Heart left ventricle (tissue), 16 donors: ENCODE data around the gene ANKRD53. TPM values are rescaled to one million over a fixed set of nuclear protein-coding genes. Genes with fewer than 3 reads are reported as not detected.
A peak's percentile ranks its signal among the peaks of the same experiment; 100 is the strongest.
"Not testable (repeated sequence)": the region's sequence is repeated elsewhere in the genome, so short reads cannot be mapped to it uniquely, and the experiment has no call there.

Source experiments
- ATAC-seq, 4 donors: fragments of 200-7000 bp; cut with Tn5 transposase; one replicate each; pipeline ENCODE4 v1.9.1; 2020 to 2022; ENCODE audit warnings: moderate library complexity in 4 of 4, mild to moderate bottlenecking in 3 of 4, moderate number of reproducible peaks in 1 of 4
- DNase-seq, 5 donors: peaks; one replicate each; pipeline ENCODE4 v3.0.0-alpha.2; 2020
- H3K27ac ChIP-seq, 12 donors: fragments of 200-600 bp; sonication (generic) in 4 of 12; one replicate each; pipeline versions ENCODE4 v1.5.0 to v1.8.0; 2016 to 2022; ENCODE audit warnings: mild to moderate bottlenecking in 2 of 12
- H3K27me3 ChIP-seq, 9 donors: fragments of 200-600 bp; sonication (generic) in 2 of 9; one replicate each; pipeline versions ENCODE4 v1.5.1 to v1.8.0; 2016 to 2022; ENCODE audit warnings: mild to moderate bottlenecking in 3 of 9
- H3K36me3 ChIP-seq, 9 donors: fragments of 200-600 bp; sonication (generic) in 2 of 9; one replicate each; pipeline versions ENCODE4 v1.5.0 to v1.8.0; 2018 to 2022; ENCODE audit warnings: mild to moderate bottlenecking in 2 of 9
- H3K4me1 ChIP-seq, 12 donors: fragments of 200-600 bp; sonication (generic) in 4 of 12; one replicate each; pipeline versions ENCODE4 v1.5.0 to v1.8.0; 2016 to 2022; ENCODE audit warnings: mild to moderate bottlenecking in 3 of 12
- H3K4me3 ChIP-seq, 12 donors: fragments of 200-600 bp; sonication (generic) in 4 of 12; one replicate each; pipeline versions ENCODE4 v1.5.0 to v1.8.0; 2017 to 2022; ENCODE audit warnings: mild to moderate bottlenecking in 9 of 12, moderate library complexity in 4 of 12
- H3K9me3 ChIP-seq, 12 donors: fragments of 200-600 bp; sonication (generic) in 4 of 12; one replicate each; pipeline versions ENCODE4 v1.5.0 to v1.8.0; 2016 to 2022; ENCODE audit warnings: mild to moderate bottlenecking in 1 of 12
- POLR2A ChIP-seq, 2 donors: fragments of 450-650 bp; IDR thresholded peaks; one replicate each; pipeline ENCODE4 v1.6.1; 2017; ENCODE audit warnings: antibody characterized with exemption in 2 of 2, mild to moderate bottlenecking in 2 of 2, moderate library complexity in 2 of 2
- WGBS, 4 donors: extraction: QIAGEN DNeasy Blood & Tissue Kit in 2 of 4; methylation state at CpG; one replicate each; pipeline versions ENCODE4 v1.1.5 to v1.1.7; 2013 to 2018; 5-methylcytosine and 5-hydroxymethylcytosine counted together
- intact Hi-C, 10 donors: fragments of 100-400 bp; cut with DNase I; formaldehyde crosslinking; loops; one replicate each; pipeline versions ENCODE4 v1.11.1 to v1.14.2; 2022
- polyA plus RNA-seq, 2 donors: library from polyadenylated mRNA; stranded (reverse); fragments of 200-250 nt; gene quantifications; one replicate each; pipeline ENCODE4 v1.2.3, GENCODE V29; 2013
- total RNA-seq, 9 donors: library from RNA; depleted of rRNA in 2 of 9; stranded (reverse); fragments of >200 nt in 2 of 9; fragmentation: NEBNext Ultra II Directional in 3 of 9; extraction: Animal tissue kit (Norgen Biotek cat#: 25700) in 3 of 9; gene quantifications; one replicate each; pipeline versions ENCODE4 v1.1.0 to v1.2.4, GENCODE V29; 2016 to 2023
- TF ChIP-seq, protein P1 (sequence below), 12 donors: fragments of 200-600 bp; sonication (generic) in 4 of 12; IDR thresholded peaks; one replicate each; pipeline versions ENCODE4 v1.5.0 to v1.8.0; 2018 to 2022; ENCODE audit warnings: antibody characterized with exemption in 12 of 12, mild to moderate bottlenecking in 5 of 12
- donor health status: ischemic (EF 13 %, LVEDD 7.1; RV severe dilation, severe dysfunction).
- donor health status: healthy with polysubstance abuse.
- donor health status: DM: no; HTN: yes; CAD: no.
- donor health status: DM: no; HTN: no; CAD: no.
- donor health status: ischemic (EF 25% LVEDD 6.9; RV normal size, moderate dysfunction).
- donor health status: ischemic (EF 25% LVEDD 5.7; RV mildly dilated, moderate dysfunction).
- donor health status: healthy.
- donor health status: DM: yes; HTN: yes; CAD: no.
- donor health status: ischemic (EF 35%, LVEDD 5.7; RV mildly dilated, moderate dysfunction).
- donor health status: nonischemic (EF 11% LVEDD 7.7; RV severe dilation, severe dysfunction).
- donor health status: DM: yes; HTN: yes; CAD: no.
- donor health status: PGD.
- donor health status: ischemic (EF 29% LVEDD 5.4; RV normal size, mild dysfunction).
- donor health status: nonischemic (EF 23%, LVEDD 6.1; RV moderate dilation, normal function).

ANKRD53 gene
- total and polyA plus RNA-seq, 11 donors: 0.28 to 1.8 (median 0.44) TPM; not detected in 2

DNA sequence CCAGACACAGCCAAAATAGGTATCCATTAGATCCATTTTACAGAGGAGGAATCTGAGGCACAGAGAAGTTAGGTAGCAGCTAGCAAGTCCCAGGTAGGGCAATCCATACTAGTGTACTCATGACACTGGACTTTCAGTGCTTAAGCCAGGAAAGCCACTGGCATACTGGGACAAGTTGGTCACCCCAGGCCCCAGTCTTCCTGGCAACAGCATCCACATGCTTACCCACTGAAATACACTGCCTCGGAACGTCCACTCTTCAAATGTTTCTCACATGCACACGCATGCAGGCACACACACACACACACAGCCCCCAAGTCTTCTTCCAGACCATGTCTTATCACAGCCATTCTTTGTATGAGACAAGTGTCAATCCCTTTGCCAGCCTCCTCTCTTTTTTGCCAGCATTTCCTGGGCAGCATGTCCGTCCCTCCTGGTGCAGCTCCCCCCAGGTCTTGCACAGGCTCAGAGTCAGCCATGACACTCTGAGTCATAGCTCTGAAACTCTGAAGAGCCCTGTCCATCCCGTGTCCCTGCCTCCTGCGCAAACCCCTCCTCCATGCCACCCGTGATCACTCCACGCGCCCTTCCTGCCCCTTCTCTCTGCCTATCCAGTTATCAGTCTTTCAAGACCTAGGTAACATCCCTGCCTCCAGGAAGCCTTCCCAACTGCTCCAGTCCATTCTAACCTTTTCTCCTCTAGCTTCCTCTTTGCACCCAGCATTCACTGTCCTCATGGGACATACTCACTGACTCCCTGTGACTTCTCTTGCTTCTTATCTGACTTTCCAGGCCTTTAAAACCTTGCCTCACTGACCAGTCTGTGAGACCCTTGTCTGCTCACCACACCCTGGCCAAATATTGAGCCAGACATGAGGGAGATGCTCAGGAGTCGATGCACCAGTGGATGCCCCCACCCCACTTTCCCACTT, 27.1 kb downstream of the ANKRD53 start:
- ATAC-seq (no peak), DNase-seq (no peak)
- 77 to 80% (median 78%) methylated on average over 10 of the region's 10 CpGs for whole genome bisulfite sequencing, 4 donors
- TF ChIP-seq POLR2A (IDR thresholded peaks at IDR 0.05): no peak
- TF ChIP-seq, protein P1, sequence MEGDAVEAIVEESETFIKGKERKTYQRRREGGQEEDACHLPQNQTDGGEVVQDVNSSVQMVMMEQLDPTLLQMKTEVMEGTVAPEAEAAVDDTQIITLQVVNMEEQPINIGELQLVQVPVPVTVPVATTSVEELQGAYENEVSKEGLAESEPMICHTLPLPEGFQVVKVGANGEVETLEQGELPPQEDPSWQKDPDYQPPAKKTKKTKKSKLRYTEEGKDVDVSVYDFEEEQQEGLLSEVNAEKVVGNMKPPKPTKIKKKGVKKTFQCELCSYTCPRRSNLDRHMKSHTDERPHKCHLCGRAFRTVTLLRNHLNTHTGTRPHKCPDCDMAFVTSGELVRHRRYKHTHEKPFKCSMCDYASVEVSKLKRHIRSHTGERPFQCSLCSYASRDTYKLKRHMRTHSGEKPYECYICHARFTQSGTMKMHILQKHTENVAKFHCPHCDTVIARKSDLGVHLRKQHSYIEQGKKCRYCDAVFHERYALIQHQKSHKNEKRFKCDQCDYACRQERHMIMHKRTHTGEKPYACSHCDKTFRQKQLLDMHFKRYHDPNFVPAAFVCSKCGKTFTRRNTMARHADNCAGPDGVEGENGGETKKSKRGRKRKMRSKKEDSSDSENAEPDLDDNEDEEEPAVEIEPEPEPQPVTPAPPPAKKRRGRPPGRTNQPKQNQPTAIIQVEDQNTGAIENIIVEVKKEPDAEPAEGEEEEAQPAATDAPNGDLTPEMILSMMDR (IDR thresholded peaks at IDR 0.05): no peak
- Histone ChIP-seq H3K4me3 (no peak overlapping the region), H3K27me3 (peaks cover 0 to 5% (median 0%) of the 10 kb centered on the region in 9 donors), H3K9me3 (no peaks in the 10 kb centered on the region), H3K36me3 (no peaks in the 10 kb centered on the region), H3K27ac (no peak overlapping the region), H3K4me1 (peaks cover 0 to 9% (median 3%) of the 10 kb centered on the region in 12 donors)
- intact Hi-C loops: no loop called here

DNA sequence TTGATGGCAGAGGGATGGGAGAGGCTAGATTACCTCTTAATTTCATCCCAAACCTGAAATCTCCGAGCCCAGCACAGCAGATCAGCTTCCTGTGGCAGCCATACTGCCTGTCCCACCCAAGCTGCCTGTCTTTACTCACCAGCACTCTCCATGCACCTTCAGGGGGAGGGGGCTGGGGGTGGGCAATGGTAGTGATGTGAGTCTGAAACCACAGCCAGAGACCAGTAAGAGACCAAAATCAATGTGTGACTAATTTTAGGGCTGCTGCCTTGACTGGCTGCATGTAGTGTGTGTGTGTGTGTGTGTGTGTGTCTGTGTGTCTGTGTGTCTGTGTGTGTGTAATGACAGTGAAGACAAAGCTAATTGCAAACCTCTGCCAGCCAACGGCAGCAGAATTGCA, 27.9 kb downstream of the ANKRD53 start:
- Histone ChIP-seq H3K4me1 (peaks cover 0 to 2% (median under 1%) of the 10 kb centered on the region in 12 donors), H3K27ac (no peak overlapping the region), H3K9me3 (no peaks in the 10 kb centered on the region), H3K36me3 (no peaks in the 10 kb centered on the region), H3K4me3 (no peak overlapping the region), H3K27me3 (peaks cover 0 to 11% (median 0%) of the 10 kb centered on the region in 9 donors)
- TF ChIP-seq POLR2A (IDR thresholded peaks at IDR 0.05): no peak
- TF ChIP-seq, protein P1 (IDR thresholded peaks at IDR 0.05): no peak
- intact Hi-C loops: no loop called here
- no peak for DNase-seq
- WGBS, 4 donors: 50 to 73% (median 60%) methylated on average over 2 of the region's 2 CpGs
- ATAC-seq: no peak

DNA sequence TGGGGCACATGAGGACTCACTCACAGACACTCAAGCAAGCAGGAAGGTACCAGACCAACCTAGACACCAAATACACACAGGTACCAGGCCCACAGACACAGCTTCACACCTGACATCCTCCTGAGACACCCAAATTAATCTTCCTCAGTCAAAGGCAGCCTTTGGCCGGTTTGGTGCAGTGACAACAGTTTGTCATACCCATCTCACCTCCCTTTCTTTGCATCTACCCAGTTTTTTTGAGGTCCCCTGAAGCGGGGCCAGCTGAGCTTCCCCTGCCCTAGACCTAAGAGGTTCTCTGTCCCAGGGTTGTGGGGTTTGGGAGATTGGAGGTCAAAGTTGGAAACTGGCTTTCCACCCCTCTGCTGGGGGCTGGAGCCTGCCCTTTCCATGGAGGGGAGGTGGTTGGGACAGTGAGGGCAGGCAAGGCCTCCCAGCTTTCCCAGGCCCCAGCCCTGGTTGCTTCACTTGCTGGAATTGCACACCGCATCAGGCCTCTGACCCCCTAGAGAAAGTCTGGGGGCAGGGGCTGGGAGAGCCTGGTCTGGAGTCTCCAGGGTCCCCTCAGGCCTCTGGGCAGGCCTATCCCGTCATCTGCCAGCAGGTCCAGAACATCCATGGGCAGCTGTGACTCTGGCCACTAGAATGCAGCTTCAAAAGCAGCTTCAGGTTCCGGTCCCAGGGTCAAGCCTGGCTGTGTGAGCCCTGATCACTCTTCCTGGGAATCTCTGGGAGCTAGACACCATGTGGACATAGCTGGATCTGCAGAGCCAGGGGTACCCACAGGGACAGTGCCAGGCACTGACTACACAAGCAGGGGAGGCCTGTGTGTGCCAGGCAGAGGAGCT, 28.7 kb downstream of the ANKRD53 start:
- ATAC-seq (peak in 1 of 4 donors; percentile 47), DNase-seq (no peak)
- Histone ChIP-seq H3K4me3 (no peak overlapping the region), H3K4me1 (no peaks in the 10 kb centered on the region), H3K27me3 (peaks cover 0 to 18% (median 0%) of the 10 kb centered on the region in 9 donors), H3K27ac (no peak overlapping the region), H3K9me3 (no peaks in the 10 kb centered on the region), H3K36me3 (no peaks in the 10 kb centered on the region)
- intact Hi-C loops: no loop called here
- 63 to 88% (median 76%) methylated on average over 2 to 5 of the region's 5 CpGs for WGBS, 4 donors
- TF ChIP-seq POLR2A (IDR thresholded peaks at IDR 0.05): no peak
- TF ChIP-seq, protein P1 (IDR thresholded peaks at IDR 0.05): no peak

DNA sequence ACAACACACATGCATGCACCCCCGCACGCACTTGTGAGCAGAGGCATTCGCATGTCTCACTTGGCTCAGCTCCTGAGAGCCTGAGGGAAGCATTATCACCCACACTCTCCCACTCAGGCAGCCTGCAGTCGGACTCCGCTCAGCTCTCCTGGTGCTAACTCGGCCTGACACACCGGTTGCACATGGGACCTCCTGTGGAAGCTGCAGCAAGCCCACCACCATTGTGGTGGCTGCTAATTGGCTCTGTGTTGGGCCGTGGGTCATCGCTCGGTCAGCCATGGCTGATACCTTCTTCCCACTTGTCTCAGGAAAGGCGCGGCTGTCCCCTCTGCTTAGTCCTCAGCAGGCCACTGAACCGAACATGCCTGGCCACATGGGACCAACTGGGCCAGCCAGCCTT, 29.9 kb downstream of the ANKRD53 start:
- TF ChIP-seq POLR2A (IDR thresholded peaks at IDR 0.05): no peak
- TF ChIP-seq, protein P1 (IDR thresholded peaks at IDR 0.05): no peak
- Histone ChIP-seq H3K36me3 (no peaks in the 10 kb centered on the region), H3K27me3 (peaks cover 0 to 24% (median 5%) of the 10 kb centered on the region in 9 donors), H3K9me3 (no peaks in the 10 kb centered on the region), H3K4me1 (no peaks in the 10 kb centered on the region), H3K4me3 (no peak overlapping the region), H3K27ac (no peak overlapping the region)
- ATAC-seq (no peak), DNase-seq (no peak)
- intact Hi-C loops: no loop called here
- WGBS, 4 donors: 88 to 94% (median 90%) methylated on average over 13 of the region's 13 CpGs

DNA sequence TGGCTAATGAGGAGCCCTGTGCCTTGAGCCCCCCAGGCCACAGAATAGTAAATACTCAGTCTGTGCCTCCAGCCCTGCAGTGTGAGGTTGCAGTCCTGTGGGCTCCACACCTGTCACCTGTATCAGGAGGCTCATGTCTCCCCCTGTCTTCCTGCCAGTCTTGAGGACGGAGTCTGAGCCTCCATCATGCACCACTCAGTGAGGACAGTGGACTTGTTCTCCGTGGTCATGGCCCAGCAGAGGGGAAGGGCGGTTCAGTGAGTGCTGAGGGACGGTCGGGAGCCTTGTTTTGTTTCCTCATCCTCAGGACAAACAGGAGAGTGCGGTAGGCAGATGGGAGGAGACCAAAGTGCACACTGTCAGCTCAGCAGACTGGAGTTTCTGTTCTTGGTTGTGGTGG, 33.4 kb downstream of the ANKRD53 start:
- H3K9me3 ChIP-seq, ATAC-seq, H3K27ac ChIP-seq, H3K4me1 ChIP-seq, H3K4me3 ChIP-seq, DNase-seq, intact Hi-C loops, H3K36me3 ChIP-seq: not testable (repeated sequence)
- H3K27me3 ChIP-seq: peaks cover 0 to 28% (median 5%) of the 10 kb centered on the region in 9 donors
- 24 to 36% (median 30%) methylated on average over 5 to 6 of the region's 6 CpGs for WGBS, 4 donors
